Small intestine (tissue), 7 donors: ENCODE data around the gene SMOC2. TPM values are rescaled to one million over a fixed set of nuclear protein-coding genes. Genes with fewer than 3 reads are reported as not detected.

ENCODE experiments used
- DNase-seq, 2 donors: peaks; one replicate each; pipeline versions ENCODE4 v3.0.0 to v3.0.0-alpha.2; 2013
- FAIRE-seq: peaks from 2 replicates; lab custom pipeline; 2012; peaks lifted over from hg19 to GRCh38; lab: Jason Lieb, UNC
- H3K27ac ChIP-seq, 3 donors: one replicate each; pipeline ENCODE4 v1.5.1; 2013; ENCODE audit warnings: low read length in 2 of 3, mild to moderate bottlenecking in 2 of 3, control low read depth in 1 of 3, inconsistent platforms in 1 of 3, low read depth in 1 of 3, moderate library complexity in 1 of 3
- H3K27me3 ChIP-seq, 3 donors: one replicate each; pipeline ENCODE4 v1.6.1; 2013; ENCODE audit warnings: low read length in 3 of 3, inconsistent platforms in 1 of 3; ENCODE audit not compliant: control insufficient read depth in 3 of 3, insufficient read depth in 3 of 3
- H3K36me3 ChIP-seq, 3 donors: one replicate each; pipeline ENCODE4 v1.6.1; 2013; ENCODE audit warnings: low read length in 3 of 3, inconsistent platforms in 1 of 3, low read depth in 1 of 3, mild to moderate bottlenecking in 1 of 3, moderate library complexity in 1 of 3; ENCODE audit not compliant: control insufficient read depth in 3 of 3, insufficient read depth in 2 of 3
- H3K4me1 ChIP-seq, 3 donors: one replicate each; pipeline ENCODE4 v1.6.1; 2013; ENCODE audit warnings: low read length in 2 of 3, inconsistent platforms in 1 of 3, low read depth in 1 of 3, mild to moderate bottlenecking in 1 of 3, moderate library complexity in 1 of 3; ENCODE audit not compliant: control insufficient read depth in 3 of 3, insufficient read depth in 2 of 3
- H3K4me3 ChIP-seq, 3 donors: one replicate each; pipeline ENCODE4 v1.5.1; 2013; ENCODE audit warnings: low read length in 3 of 3, control low read depth in 1 of 3, inconsistent platforms in 1 of 3, low read depth in 1 of 3, mild to moderate bottlenecking in 1 of 3, moderate library complexity in 1 of 3
- H3K9me3 ChIP-seq, 2 donors: one replicate each; pipeline ENCODE4 v1.6.1; 2013; ENCODE audit warnings: low read depth in 1 of 2, low read length in 1 of 2; ENCODE audit not compliant: control insufficient read depth in 2 of 2, insufficient read depth in 1 of 2
- WGBS, 3 donors: extraction: QIAGEN DNeasy Blood & Tissue Kit; methylation state at CpG; one replicate each; pipeline ENCODE4 v1.1.7; 2013; 5-methylcytosine and 5-hydroxymethylcytosine counted together
- polyA plus RNA-seq, 4 donors: library from polyadenylated mRNA; stranded (reverse) in 3 of 4; unstranded in 1 of 4; fragments of 200-250 nt in 3 of 4; fragments of 120-200 nt in 1 of 4; gene quantifications; one replicate each; pipeline versions ENCODE4 v1.2.1 to v1.2.3, GENCODE V29; 2013
- donor health status: healthy with polysubstance abuse.
- donor health status: control.
- donor health status: control.
- donor health status: Bipolar disorder and iron deficiency.
- donor health status: healthy.

The SMOC2 gene
- polyA plus RNA-seq, 4 donors = 0.89 to 56.7 (median 4.0) TPM

DNA sequence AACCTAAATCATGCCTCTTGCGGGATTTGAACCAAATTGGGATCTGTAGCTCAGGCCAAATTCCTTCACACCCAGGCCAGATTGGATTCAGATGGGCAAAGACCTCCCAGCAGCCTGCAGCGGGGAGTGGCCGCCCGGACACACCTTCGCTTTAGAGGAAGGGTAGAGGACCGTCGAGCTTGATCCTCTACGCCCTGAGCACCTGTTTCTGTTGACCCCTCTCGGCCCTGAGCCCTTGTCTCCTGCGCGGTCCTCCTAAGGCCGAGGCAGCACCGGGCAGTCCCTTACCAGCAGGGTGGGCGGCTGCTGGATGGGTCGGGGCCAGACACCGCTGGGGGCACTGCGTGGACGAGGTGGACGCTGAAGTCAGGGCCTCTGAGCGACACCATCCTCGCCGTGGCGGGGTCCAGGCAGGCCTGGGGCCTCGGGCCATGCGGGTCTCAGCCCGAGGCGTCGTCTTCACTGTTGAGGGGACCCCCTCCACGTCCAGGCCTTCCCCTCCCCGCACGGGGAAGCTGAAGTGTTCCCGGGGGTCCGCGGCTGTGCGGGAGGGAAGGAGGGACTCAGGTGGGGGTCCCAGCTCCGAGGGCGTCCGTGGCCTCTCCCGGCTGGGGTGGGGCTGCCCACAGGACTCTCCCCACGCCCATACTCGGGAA is 114.8 kb downstream of the SMOC2 start:
- Histone ChIP-seq H3K4me3 (no peak overlapping the region), H3K27ac (no peak overlapping the region), H3K27me3 (no peaks in the 10 kb centered on the region), H3K36me3 (peaks cover 0 to 2% (median 0%) of the 10 kb centered on the region in 3 donors), H3K9me3 (no peaks in the 10 kb centered on the region), H3K4me1 (peaks cover 0 to 6% (median 0%) of the 10 kb centered on the region in 3 donors)
- WGBS, 3 donors = 87 to 92% (median 88%) methylated on average over 34 to 41 of the region's 41 CpGs
- FAIRE-seq (no peak), DNase-seq (no peak)

GRCh38 chr6:168557512-168557911 is 116.5 kb downstream of the SMOC2 start:
- Histone ChIP-seq H3K4me1 (peaks cover 0 to 6% (median 0%) of the 10 kb centered on the region in 3 donors), H3K36me3 (peaks cover 0 to 2% (median 0%) of the 10 kb centered on the region in 3 donors), H3K27ac (no peak overlapping the region), H3K4me3 (no peak overlapping the region), H3K27me3 (no peaks in the 10 kb centered on the region), H3K9me3 (no peaks in the 10 kb centered on the region)
- DNase-seq = no peak
- 87 to 91% (median 89%) methylated on average over 8 of the region's 8 CpGs for WGBS, 3 donors
- FAIRE-seq = no peak

GRCh38 chr6:168558686-168559085 is 117.7 kb downstream of the SMOC2 start:
- Histone ChIP-seq H3K9me3 (no peaks in the 10 kb centered on the region), H3K36me3 (peaks cover 0 to 2% (median 0%) of the 10 kb centered on the region in 3 donors), H3K27me3 (no peaks in the 10 kb centered on the region), H3K27ac (no peak overlapping the region), H3K4me3 (no peak overlapping the region), H3K4me1 (peaks cover 0 to 6% (median 0%) of the 10 kb centered on the region in 3 donors)
- 88 to 91% (median 91%) methylated on average over 20 of the region's 20 CpGs for WGBS, 3 donors
- no peak for FAIRE-seq
- DNase-seq = no peak

DNA sequence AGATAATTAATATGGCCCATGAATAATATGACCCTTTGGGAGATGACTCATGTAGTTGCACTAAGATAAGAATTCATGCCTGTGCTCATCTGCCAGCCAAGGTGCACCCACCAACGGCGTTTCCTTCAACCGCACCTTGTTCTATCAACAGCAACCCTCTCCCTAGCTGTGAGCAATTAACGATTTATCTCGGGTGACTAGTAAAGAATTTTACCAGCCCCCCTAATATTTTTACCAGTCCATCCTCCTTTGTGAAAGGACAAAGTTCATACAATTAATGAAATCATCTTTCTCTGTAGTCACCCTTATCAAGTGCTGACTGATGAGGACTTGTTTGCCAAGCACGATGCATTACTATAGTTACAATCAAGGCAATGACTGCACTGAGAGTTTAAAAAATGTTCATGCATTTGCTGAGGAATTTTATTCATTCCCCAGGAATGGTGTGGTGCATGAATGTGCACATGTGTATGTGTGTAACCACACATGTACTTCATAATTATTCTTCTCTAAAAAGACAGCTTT is 118.7 kb downstream of the SMOC2 start:
- Histone ChIP-seq H3K9me3 (no peaks in the 10 kb centered on the region), H3K4me1 (peaks cover 0 to 6% (median 0%) of the 10 kb centered on the region in 3 donors), H3K36me3 (peaks cover 0 to 2% (median 0%) of the 10 kb centered on the region in 3 donors), H3K27me3 (no peaks in the 10 kb centered on the region), H3K4me3 (no peak overlapping the region), H3K27ac (no peak overlapping the region)
- DNase-seq = peak; percentile 55 to 72
- 18 to 52% (median 32%) methylated on average over 6 of the region's 6 CpGs for WGBS, 3 donors
- no peak for FAIRE-seq

- WGBS, 3 donors = 54 to 73% (median 61%) methylated on average over 6 of the region's 6 CpGs
- no peak overlapping the region for H3K27ac ChIP-seq
- DNase-seq (no peak), FAIRE-seq (no peak)
- H3K36me3 ChIP-seq = peaks cover 0 to 2% (median 0%) of the 10 kb centered on the region in 3 donors
- H3K27me3 ChIP-seq = no peaks in the 10 kb centered on the region
- H3K9me3 ChIP-seq = no peaks in the 10 kb centered on the region
- peaks cover 0 to 6% (median 0%) of the 10 kb centered on the region in 3 donors for H3K4me1 ChIP-seq
- H3K4me3 ChIP-seq = no peak overlapping the region
Measured at GRCh38 chr6:168560126-168560525, 119.1 kb downstream of the SMOC2 start.

GRCh38 chr6:168562576-168563151 is 121.7 kb downstream of the SMOC2 start:
- WGBS, 3 donors = 78 to 92% (median 89%) methylated on average over 29 of the region's 29 CpGs

DNA sequence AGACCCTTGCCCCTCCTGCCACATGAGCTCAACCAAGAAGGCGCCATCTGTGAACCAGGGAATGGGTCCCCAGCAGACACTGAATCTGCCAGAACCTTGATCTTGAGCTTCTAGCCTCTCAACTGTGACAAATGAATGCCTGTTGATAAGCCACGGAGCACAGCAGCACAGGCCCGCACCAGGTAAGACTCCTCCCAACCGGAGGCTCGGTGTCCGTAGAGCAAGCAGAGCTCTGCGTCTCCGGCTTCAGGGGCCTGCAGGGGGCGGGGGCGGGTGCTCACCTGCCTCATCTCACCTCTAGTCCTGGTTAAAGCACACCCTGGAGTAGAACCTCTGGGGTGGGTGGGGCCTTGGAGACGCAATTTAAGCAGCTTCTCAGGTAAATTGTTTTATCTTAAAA is 122.7 kb downstream of the SMOC2 start:
- FAIRE-seq (no peak), DNase-seq (peak in 1 of 2 donors; percentile 46)
- no peaks in the 10 kb centered on the region for H3K27me3 ChIP-seq
- no peak overlapping the region for H3K27ac ChIP-seq
- no peaks in the 10 kb centered on the region for H3K9me3 ChIP-seq
- WGBS, 3 donors = 78 to 86% (median 83%) methylated on average over 11 of the region's 11 CpGs
- no peaks in the 10 kb centered on the region for H3K36me3 ChIP-seq
- H3K4me1 ChIP-seq = peaks cover 0 to 6% (median 0%) of the 10 kb centered on the region in 3 donors
- no peak overlapping the region for H3K4me3 ChIP-seq

More at GRCh38 chr6:168562576-168563151, 121.7 kb downstream of the SMOC2 start:
- Histone ChIP-seq H3K27me3 (no peaks in the 10 kb centered on the region), H3K36me3 (no peaks in the 10 kb centered on the region), H3K27ac (no peak overlapping the region), H3K4me3 (no peak overlapping the region), H3K9me3 (no peaks in the 10 kb centered on the region), H3K4me1 (peaks cover 0 to 6% (median 0%) of the 10 kb centered on the region in 3 donors)
- DNase-seq (no peak), FAIRE-seq (no peak)

GRCh38 chr6:168565112-168565511 is 124.1 kb downstream of the SMOC2 start:
- 77 to 99% (median 90%) methylated on average over 4 of the region's 4 CpGs for WGBS, 3 donors
- FAIRE-seq (no peak), DNase-seq (no peak)

More at GRCh38 chr6:168565112-168565511, 124.1 kb downstream of the SMOC2 start:
- no peak overlapping the region for H3K4me3 ChIP-seq
- H3K4me1 ChIP-seq = peaks cover 0 to 3% (median 0%) of the 10 kb centered on the region in 3 donors
- no peaks in the 10 kb centered on the region for H3K36me3 ChIP-seq
- H3K27ac ChIP-seq = no peak overlapping the region
- H3K9me3 ChIP-seq = no peaks in the 10 kb centered on the region
- no peaks in the 10 kb centered on the region for H3K27me3 ChIP-seq
